ENCODE results near the gene SF3A2.
"Not testable (repeated sequence)": the region's sequence is repeated elsewhere in the genome, so short reads cannot be mapped to it uniquely, and the experiment has no call there.

Gene SF3A2

GRCh38 chr19:2236314-2237050, at the start of gene SF3A2, which contains the start of gene PLEKHJ1:
TSS of gene SF3A2 (plus strand) at chr19:2236824. CDS start at chr19:2243419, 6,595 bp downstream.
TSS of gene PLEKHJ1 (minus strand) at chr19:2236329. CDS start at chr19:2236248, 81 bp downstream.
- DNase-seq = peak; percentile 99

- DNase-seq = no peak
Observed at GRCh38 chr19:2187159-2187558, 49.5 kb upstream of the SF3A2 start.

GRCh38 chr19:2188708-2189385, 47.8 kb upstream of the SF3A2 start:
- DNase-seq = no peak

- DNase-seq = no peak
Observed at GRCh38 chr19:2189880-2190279, 46.7 kb upstream of the SF3A2 start.

GRCh38 chr19:2190848-2191455, 45.7 kb upstream of the SF3A2 start:
- no peak for DNase-seq

GRCh38 chr19:2191456-2192310, 44.9 kb upstream of the SF3A2 start:
- no peak for DNase-seq

- no peak for DNase-seq
Observed at GRCh38 chr19:2192862-2193261, 43.8 kb upstream of the SF3A2 start.

- DNase-seq = no peak
Observed at GRCh38 chr19:2193807-2194206, 42.8 kb upstream of the SF3A2 start.

- no peak for DNase-seq
Observed at GRCh38 chr19:2194513-2195078, 42.0 kb upstream of the SF3A2 start.

GRCh38 chr19:2195361-2195760, 41.3 kb upstream of the SF3A2 start:
- no peak for DNase-seq

- DNase-seq = no peak
Observed at GRCh38 chr19:2195914-2196313, 40.7 kb upstream of the SF3A2 start.

- DNase-seq = no peak
Observed at GRCh38 chr19:2197270-2197669, 39.4 kb upstream of the SF3A2 start.

- no peak for DNase-seq
Observed at GRCh38 chr19:2198317-2198716, 38.3 kb upstream of the SF3A2 start.

- DNase-seq = no peak
Observed at GRCh38 chr19:2199215-2199614, 37.4 kb upstream of the SF3A2 start.

GRCh38 chr19:2199861-2200623, 36.6 kb upstream of the SF3A2 start:
- no peak for DNase-seq

GRCh38 chr19:2200624-2201294, 35.9 kb upstream of the SF3A2 start:
- DNase-seq = not testable (repeated sequence)

GRCh38 chr19:2201473-2202148, 35.0 kb upstream of the SF3A2 start:
- DNase-seq = no peak

GRCh38 chr19:2202366-2202765, 34.3 kb upstream of the SF3A2 start:
- DNase-seq = no peak

GRCh38 chr19:2207008-2207407, 29.6 kb upstream of the SF3A2 start:
- no peak for DNase-seq

Data from T1000 (cell line).